ENCODE data around the gene SLC25A13.
A peak's percentile ranks its signal among the peaks of the same experiment; 100 is the strongest.

DNA sequence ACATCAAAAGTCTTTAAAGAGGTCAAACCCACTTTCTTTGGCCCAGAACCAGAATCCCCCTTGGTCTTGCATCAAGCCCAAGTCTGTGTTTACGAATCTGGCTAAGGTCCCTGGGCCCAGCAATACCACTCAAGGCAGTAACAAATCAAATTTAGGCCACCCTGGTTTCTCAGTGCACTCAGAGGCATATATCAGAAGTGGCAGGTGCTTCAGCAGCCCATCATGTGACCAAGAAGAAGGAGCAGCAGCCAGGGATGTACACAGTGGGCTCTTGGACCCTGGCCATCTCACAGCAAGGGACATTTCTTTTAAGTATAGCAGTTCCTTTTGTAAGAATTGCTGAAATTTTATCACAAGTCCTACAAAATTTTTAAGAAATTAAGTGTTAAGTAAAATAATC is 7.3 kb upstream of the SLC25A13 start:
- TF ChIP-seq, protein P1, sequence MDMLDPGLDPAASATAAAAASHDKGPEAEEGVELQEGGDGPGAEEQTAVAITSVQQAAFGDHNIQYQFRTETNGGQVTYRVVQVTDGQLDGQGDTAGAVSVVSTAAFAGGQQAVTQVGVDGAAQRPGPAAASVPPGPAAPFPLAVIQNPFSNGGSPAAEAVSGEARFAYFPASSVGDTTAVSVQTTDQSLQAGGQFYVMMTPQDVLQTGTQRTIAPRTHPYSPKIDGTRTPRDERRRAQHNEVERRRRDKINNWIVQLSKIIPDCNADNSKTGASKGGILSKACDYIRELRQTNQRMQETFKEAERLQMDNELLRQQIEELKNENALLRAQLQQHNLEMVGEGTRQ (CRISPR knock-in tag; IDR thresholded peaks at IDR 0.05) = 0 out of 2 replicates have a peak, but pooled peaks have one; percentile 5
- TF ChIP-seq TEAD1 (CRISPR knock-in tag; IDR thresholded peaks at IDR 0.05) = no peak
- no peak for TF ChIP-seq POLR2A (conservative IDR thresholded peaks at IDR 0.05)
- no peak for TF ChIP-seq XRCC4 (IDR thresholded peaks at IDR 0.05; ENCODE audit: extremely low read depth, insufficient read depth, insufficient read length)

Data from K562 (cell line).